Naive thymus-derived CD8-positive, alpha-beta T cell (primary cell): ENCODE results near the gene NDUFC2. TPM values are rescaled to one million over a fixed set of nuclear protein-coding genes. Genes with fewer than 3 reads are reported as not detected.
A peak's percentile ranks its signal among the peaks of the same experiment; 100 is the strongest.
"Not testable (repeated sequence)": the region's sequence is repeated elsewhere in the genome, so short reads cannot be mapped to it uniquely, and the experiment has no call there.

Source experiments
- ATAC-seq, 2 donors: fragments of 150-1000 bp; cut with Tn5 transposase in 1 of 2; sonication (Bioruptor Pico), chemical (Tn5 transposase) in 1 of 2; 1 replicate in 1 of 2; 2 replicates in 1 of 2; pipeline ENCODE4 v1.10.0; 2021; ENCODE audit warnings: mild to moderate bottlenecking in 2 of 2, moderate library complexity in 2 of 2
- POLR2A ChIA-PET: fragments of 350-600 bp; sonication (Branson Sonifier 250); formaldehyde crosslinking; loops from one replicate; lab custom pipeline; 2021; ENCODE audit warnings: antibody characterized with exemption; lab: Charles Lee
- DNase-seq, 10 donors: peaks; one replicate each; pipeline versions ENCODE4 v3.0.0 to v3.0.0-alpha.2; 2020 to 2022
- H3K27ac Mint-ChIP-seq, 10 donors: one replicate each; pipeline ENCODE4 v1.8.0; 2020 to 2022; ENCODE audit warnings: mild to moderate bottlenecking in 10 of 10, mixed read lengths in 10 of 10, moderate library complexity in 4 of 10, inconsistent platforms in 1 of 10
- H3K27me3 Mint-ChIP-seq, 5 donors: one replicate each; pipeline ENCODE4 v1.8.0; 2021 to 2022; ENCODE audit warnings: mixed read lengths in 5 of 5
- H3K36me3 Mint-ChIP-seq, 3 donors: one replicate each; pipeline ENCODE4 v1.8.0; 2020 to 2022; ENCODE audit warnings: mixed read lengths in 3 of 3, mild to moderate bottlenecking in 2 of 3, inconsistent platforms in 1 of 3
- H3K4me1 Mint-ChIP-seq, 4 donors: one replicate each; pipeline ENCODE4 v1.8.0; 2021 to 2022; ENCODE audit warnings: mixed read lengths in 4 of 4
- H3K4me3 Mint-ChIP-seq, 10 donors: one replicate each; pipeline ENCODE4 v1.8.0; 2020 to 2022; ENCODE audit warnings: mild to moderate bottlenecking in 10 of 10, mixed read lengths in 10 of 10, moderate library complexity in 6 of 10, inconsistent platforms in 1 of 10
- H3K9me3 Mint-ChIP-seq, 9 donors: one replicate each; pipeline ENCODE4 v1.8.0; 2020 to 2022; ENCODE audit warnings: mixed read lengths in 9 of 9, mild to moderate bottlenecking in 3 of 9, inconsistent platforms in 1 of 9, moderate library complexity in 1 of 9
- polyA plus RNA-seq, 3 donors: library from polyadenylated mRNA; unstranded; fragments of 300-500 nt; fragmentation: Illumina TruSeq; gene quantifications; one replicate each; pipeline ENCODE4 v1.2.3, GENCODE V29; 2021
- total RNA-seq, 8 experiments: library from RNA in 2 of 8; stranded (reverse) in 2 of 8; gene quantifications; one replicate each; pipeline ENCODE4 v1.2.3 and lab custom pipeline; 2021 to 2026

Gene NDUFC2
- total and polyA plus RNA-seq, 5 experiments from 2014 or later: 71.4 to 206 (median 158) TPM

- no peak overlapping the region for H3K27ac Mint-ChIP-seq
- POLR2A ChIA-PET: no interaction called here
- no peak overlapping the region for H3K4me3 Mint-ChIP-seq
- no peaks in the 10 kb centered on the region for H3K4me1 Mint-ChIP-seq
- H3K27me3 Mint-ChIP-seq: no peaks in the 10 kb centered on the region
- no peaks in the 10 kb centered on the region for H3K36me3 Mint-ChIP-seq
- DNase-seq: no peak
- H3K9me3 Mint-ChIP-seq: no peaks in the 10 kb centered on the region
- no peak for ATAC-seq
Observed at GRCh38 chr11:78033040-78033439, 46.6 kb downstream of the NDUFC2 start.

- no peaks in the 10 kb centered on the region for H3K36me3 Mint-ChIP-seq
- no peaks in the 10 kb centered on the region for H3K9me3 Mint-ChIP-seq
- no peak for DNase-seq
- POLR2A ChIA-PET: no interaction called here
- no peaks in the 10 kb centered on the region for H3K4me1 Mint-ChIP-seq
- no peak overlapping the region for H3K27ac Mint-ChIP-seq
- H3K4me3 Mint-ChIP-seq: no peak overlapping the region
- no peak for ATAC-seq
- H3K27me3 Mint-ChIP-seq: no peaks in the 10 kb centered on the region
Observed at GRCh38 chr11:78032090-78032489, 47.6 kb downstream of the NDUFC2 start.

GRCh38 chr11:78031629-78032028 lies 48.0 kb downstream of the NDUFC2 start:
- no peaks in the 10 kb centered on the region for H3K27me3 Mint-ChIP-seq
- H3K27ac Mint-ChIP-seq: no peak overlapping the region
- no peaks in the 10 kb centered on the region for H3K4me1 Mint-ChIP-seq
- H3K9me3 Mint-ChIP-seq: no peaks in the 10 kb centered on the region
- DNase-seq (no peak), ATAC-seq (no peak)
- no peaks in the 10 kb centered on the region for H3K36me3 Mint-ChIP-seq
- H3K4me3 Mint-ChIP-seq: no peak overlapping the region
- POLR2A ChIA-PET: no interaction called here

- Mint-ChIP-seq H3K36me3 (no peaks in the 10 kb centered on the region), H3K9me3 (no peaks in the 10 kb centered on the region), H3K27ac (peak overlapping the region in 1 of 10 donors; percentile 69), H3K4me3 (no peak overlapping the region), H3K27me3 (no peaks in the 10 kb centered on the region), H3K4me1 (no peaks in the 10 kb centered on the region)
- ATAC-seq: no peak
- POLR2A ChIA-PET: no interaction called here
- DNase-seq: no peak
Observed at GRCh38 chr11:78030429-78031325, 49.0 kb downstream of the NDUFC2 start.

GRCh38 chr11:78028423-78028822 lies 51.2 kb downstream of the NDUFC2 start:
- ATAC-seq, H3K27me3 Mint-ChIP-seq, H3K4me1 Mint-ChIP-seq, H3K36me3 Mint-ChIP-seq, H3K9me3 Mint-ChIP-seq, H3K4me3 Mint-ChIP-seq, POLR2A ChIA-PET, DNase-seq, H3K27ac Mint-ChIP-seq: not testable (repeated sequence)

GRCh38 chr11:78027759-78028158 lies 51.9 kb downstream of the NDUFC2 start:
- Mint-ChIP-seq H3K4me3 (no peak overlapping the region), H3K9me3 (no peaks in the 10 kb centered on the region), H3K27ac (peak overlapping the region in 1 of 10 donors; percentile 19), H3K36me3 (no peaks in the 10 kb centered on the region), H3K27me3 (peaks cover 5 to 14% (median 6%) of the 10 kb centered on the region in 5 donors), H3K4me1 (peaks cover under 1 to 3% (median 1%) of the 10 kb centered on the region in 4 donors)
- DNase-seq (no peak), ATAC-seq (no peak)
- POLR2A ChIA-PET: no interaction called here

- Mint-ChIP-seq H3K9me3 (no peaks in the 10 kb centered on the region), H3K4me3 (no peak overlapping the region)
Observed at GRCh38 chr11:78025378-78025777, 54.3 kb downstream of the NDUFC2 start.

GRCh38 chr11:78023426-78023825 lies 56.2 kb downstream of the NDUFC2 start:
- ATAC-seq (no peak), DNase-seq (no peak)
- Mint-ChIP-seq H3K4me3 (no peak overlapping the region), H3K27ac (no peak overlapping the region), H3K36me3 (no peaks in the 10 kb centered on the region), H3K4me1 (peaks cover 2 to 7% (median 3%) of the 10 kb centered on the region in 4 donors), H3K9me3 (no peaks in the 10 kb centered on the region), H3K27me3 (peaks cover 12 to 28% (median 21%) of the 10 kb centered on the region in 5 donors)
- POLR2A ChIA-PET: no interaction called here

More at GRCh38 chr11:78025378-78025777, 54.3 kb downstream of the NDUFC2 start:
- Mint-ChIP-seq H3K4me1 (peaks cover 2 to 7% (median 3%) of the 10 kb centered on the region in 4 donors), H3K27ac (no peak overlapping the region), H3K27me3 (peaks cover 12 to 28% (median 17%) of the 10 kb centered on the region in 5 donors), H3K36me3 (no peaks in the 10 kb centered on the region)
- ATAC-seq (no peak), DNase-seq (no peak)
- POLR2A ChIA-PET: interaction anchor here (0.7 kb wide), 1 partner anchor 16 kb away, joined by 4 read pairs; no protein-coding TSS in a partner anchor

GRCh38 chr11:78022397-78023396 lies 57.0 kb downstream of the NDUFC2 start, which contains the start of gene KCTD14:
Gene KCTD14 (minus strand): TSS chr11:78023276. CDS start chr11:78023249, 27 bp downstream.
- Mint-ChIP-seq H3K27me3 (peaks cover 12 to 28% (median 21%) of the 10 kb centered on the region in 5 donors), H3K4me1 (peaks cover 2 to 7% (median 3%) of the 10 kb centered on the region in 4 donors), H3K4me3 (peak within 1 kb of the TSS in 2 of 10 donors; percentile 25 to 44), H3K27ac (peak within 1 kb of the TSS in 1 of 10 donors; percentile 50), H3K9me3 (no peaks in the 10 kb centered on the region), H3K36me3 (no peaks in the 10 kb centered on the region)
- no peak for DNase-seq
- POLR2A ChIA-PET: no interaction called here
- ATAC-seq: no peak

- H3K27me3 Mint-ChIP-seq: peaks cover 12 to 28% (median 21%) of the 10 kb centered on the region in 5 donors
- DNase-seq (no peak), ATAC-seq (no peak)
- H3K36me3 Mint-ChIP-seq: no peaks in the 10 kb centered on the region
- no peaks in the 10 kb centered on the region for H3K9me3 Mint-ChIP-seq
- peaks cover 2 to 7% (median 3%) of the 10 kb centered on the region in 4 donors for H3K4me1 Mint-ChIP-seq
- H3K4me3 Mint-ChIP-seq: no peak overlapping the region
- peak overlapping the region in 3 of 10 donors; percentile 8 to 72 (median 29) for H3K27ac Mint-ChIP-seq
- POLR2A ChIA-PET: no interaction called here
Observed at GRCh38 chr11:78021611-78022010, 58.1 kb downstream of the NDUFC2 start.

GRCh38 chr11:78020246-78020645 lies 59.4 kb downstream of the NDUFC2 start:
- no peaks in the 10 kb centered on the region for H3K36me3 Mint-ChIP-seq
- H3K27me3 Mint-ChIP-seq: peaks cover 12 to 28% (median 21%) of the 10 kb centered on the region in 5 donors
- POLR2A ChIA-PET: no interaction called here
- H3K4me3 Mint-ChIP-seq: no peak overlapping the region
- no peaks in the 10 kb centered on the region for H3K9me3 Mint-ChIP-seq
- no peak overlapping the region for H3K27ac Mint-ChIP-seq
- ATAC-seq (no peak), DNase-seq (no peak)
- H3K4me1 Mint-ChIP-seq: peaks cover 2 to 7% (median 3%) of the 10 kb centered on the region in 4 donors

- no peaks in the 10 kb centered on the region for H3K9me3 Mint-ChIP-seq
- peaks cover 12 to 28% (median 21%) of the 10 kb centered on the region in 5 donors for H3K27me3 Mint-ChIP-seq
- H3K27ac Mint-ChIP-seq: no peak overlapping the region
- H3K4me1 Mint-ChIP-seq: peaks cover 2 to 7% (median 3%) of the 10 kb centered on the region in 4 donors
- no peak overlapping the region for H3K4me3 Mint-ChIP-seq
- POLR2A ChIA-PET: no interaction called here
- no peaks in the 10 kb centered on the region for H3K36me3 Mint-ChIP-seq
- no peak for DNase-seq
- ATAC-seq: no peak
Observed at GRCh38 chr11:78019808-78020207, 59.9 kb downstream of the NDUFC2 start.
